K562 (cell line): ENCODE results near the gene TENT4B. TPM values are rescaled to one million over a fixed set of nuclear protein-coding genes. Genes with fewer than 3 reads are reported as not detected.

Experiments
- CSDE1 ChIP-seq, 2 experiments: fragments of 450-650 bp; IDR thresholded peaks; 2 replicates each; pipeline ENCODE4 v1.6.1; 2016; ENCODE audit warnings: mild to moderate bottlenecking in 1 of 2
- DIDO1 ChIP-seq: fragments of 450-650 bp; IDR thresholded peaks from 2 replicates; pipeline ENCODE4 v1.6.1; 2016; ENCODE audit warnings: low read depth, missing biosample characterization, missing genetic modification characterization
- ETV1 ChIP-seq: fragments of 450-650 bp; conservative IDR thresholded peaks from 2 replicates; pipeline ENCODE4 v1.6.1; 2016; ENCODE audit warnings: missing genetic modification characterization, control low read depth, low read depth, missing compliant biosample characterization
- HEY1 ChIP-seq: fragments of 250-450 bp; sonication (Bioruptor Pico); IDR thresholded peaks from 2 replicates; pipeline ENCODE4 v1.5.0; 2020; ENCODE audit warnings: mild to moderate bottlenecking, moderate library complexity, borderline replicate concordance
- KDM4B ChIP-seq, 2 experiments: fragments of 450-650 bp in 1 of 2; sonication (generic) in 1 of 2; IDR thresholded peaks; 2 replicates each; pipeline ENCODE4 v1.6.1; 2016 to 2017; ENCODE audit warnings: borderline replicate concordance in 2 of 2, antibody characterized with exemption in 1 of 2, low read depth in 1 of 2, mild to moderate bottlenecking in 1 of 2
- MED1 ChIP-seq: sonication (generic); formaldehyde crosslinking; IDR thresholded peaks from 2 replicates; pipeline ENCODE4 v1.8.1; 2023; ENCODE audit warnings: missing genetic modification reagents, borderline replicate concordance
- POLR2AphosphoS2 ChIP-seq: IDR thresholded peaks from 2 replicates; pipeline ENCODE4 v1.6.1; 2012; ENCODE audit warnings: low read length, improper control_type of control experiment
- PTRF ChIP-seq: fragments of 450-650 bp; IDR thresholded peaks from 2 replicates; pipeline ENCODE4 v1.6.1; 2016; ENCODE audit warnings: mild to moderate bottlenecking, missing genetic modification characterization, missing compliant biosample characterization
- SMAD4 ChIP-seq: fragments of 250-450 bp; sonication (Bioruptor Pico); conservative IDR thresholded peaks from 2 replicates; pipeline ENCODE4 v1.8.0; 2021; ENCODE audit warnings: inconsistent platforms, mild to moderate bottlenecking, moderate library complexity
- SMARCA4 ChIP-seq: fragments of 450-650 bp; IDR thresholded peaks from 2 replicates; pipeline ENCODE4 v1.6.1; 2016
- SRSF9 ChIP-seq: fragments of 200-400 bp; formaldehyde crosslinking; IDR thresholded peaks from 2 replicates; pipeline ENCODE4 v1.6.1; 2017; ENCODE audit warnings: low read depth, low read length, borderline replicate concordance
- STAT5B ChIP-seq: fragments of 250-450 bp; sonication (Bioruptor Pico); IDR thresholded peaks from 2 replicates; pipeline ENCODE4 v1.8.0; 2021; ENCODE audit warnings: mild to moderate bottlenecking, inconsistent platforms
- ZNF431 ChIP-seq: sonication (generic); formaldehyde crosslinking; IDR thresholded peaks from 2 replicates; pipeline ENCODE4 v1.8.0; 2022; ENCODE audit warnings: mild to moderate bottlenecking, missing genetic modification reagents
- polyA plus RNA-seq, 8 experiments: library from polyadenylated mRNA; depleted of rRNA in 4 of 8; stranded (reverse) in 5 of 8; unstranded in 3 of 8; fragments of >200 nt; fragmentation: Nextera tagmentation in 2 of 8; fragmentation: Illumina TruSeq in 1 of 8; extraction: Ambion mirVana in 2 of 8; extraction: Trizol in 1 of 8; gene quantifications; 2 replicates each; pipeline versions ENCODE4 v1.2.1 to v1.2.3, GENCODE V29; 2011 to 2014; ENCODE audit warnings: inconsistent platforms in 1 of 8, missing spikeins in 1 of 8
- total RNA-seq, 7 experiments: library from RNA; depleted of rRNA in 6 of 7; stranded (reverse); fragments of >200 nt in 6 of 7; fragmentation: Illumina TruSeq in 2 of 7; extraction: Trizol in 2 of 7; gene quantifications; 2 replicates each; pipeline versions ENCODE4 v1.2.1 to v1.2.3, GENCODE V29; 2011 to 2021; ENCODE audit warnings: low replicate concordance in 1 of 7
- TF ChIP-seq, protein P1 (sequence below): fragments of 450-650 bp; IDR thresholded peaks from 2 replicates; pipeline ENCODE4 v1.6.1; 2017; ENCODE audit warnings: mild to moderate bottlenecking, moderate library complexity
- TF ChIP-seq, protein P2 (sequence below): sonication (generic); formaldehyde crosslinking; IDR thresholded peaks from 2 replicates; pipeline ENCODE4 v1.8.0; 2022; ENCODE audit warnings: missing genetic modification reagents, mild to moderate bottlenecking, moderate library complexity, borderline replicate concordance
- TF ChIP-seq, protein P3 (sequence below): fragments of 250-450 bp; sonication (Bioruptor Pico); IDR thresholded peaks from 2 replicates; pipeline ENCODE4 v1.8.0; 2021; ENCODE audit warnings: borderline replicate concordance, mild to moderate bottlenecking, moderate library complexity; ENCODE audit not compliant: poor library complexity, severe bottlenecking
- TF ChIP-seq, protein P4 (sequence below): fragments of 450-650 bp; formaldehyde crosslinking; IDR thresholded peaks from 2 replicates; pipeline ENCODE4 v1.4.0; 2022; ENCODE audit warnings: missing genetic modification characterization
- TF ChIP-seq, protein P5 (sequence below), 2 experiments: IDR thresholded peaks; 2 replicates each; pipeline ENCODE4 v1.6.1; 2011; ENCODE audit warnings: borderline replicate concordance in 1 of 2, control low read depth in 1 of 2, low read depth in 1 of 2, low read length in 1 of 2, mild to moderate bottlenecking in 1 of 2, mixed read lengths in 1 of 2, moderate library complexity in 1 of 2; ENCODE audit not compliant: insufficient read depth in 1 of 2, insufficient read length in 1 of 2, poor library complexity in 1 of 2, severe bottlenecking in 1 of 2; ENCODE audit errors: extremely low read depth in 1 of 2

TENT4B gene
- total and polyA plus RNA-seq, 9 of the 15 experiments (the other 6 are each of a cell fraction or from before 2014, with no cell fraction given), result 5.2 to 8.4 (median 7.0) TPM

DNA sequence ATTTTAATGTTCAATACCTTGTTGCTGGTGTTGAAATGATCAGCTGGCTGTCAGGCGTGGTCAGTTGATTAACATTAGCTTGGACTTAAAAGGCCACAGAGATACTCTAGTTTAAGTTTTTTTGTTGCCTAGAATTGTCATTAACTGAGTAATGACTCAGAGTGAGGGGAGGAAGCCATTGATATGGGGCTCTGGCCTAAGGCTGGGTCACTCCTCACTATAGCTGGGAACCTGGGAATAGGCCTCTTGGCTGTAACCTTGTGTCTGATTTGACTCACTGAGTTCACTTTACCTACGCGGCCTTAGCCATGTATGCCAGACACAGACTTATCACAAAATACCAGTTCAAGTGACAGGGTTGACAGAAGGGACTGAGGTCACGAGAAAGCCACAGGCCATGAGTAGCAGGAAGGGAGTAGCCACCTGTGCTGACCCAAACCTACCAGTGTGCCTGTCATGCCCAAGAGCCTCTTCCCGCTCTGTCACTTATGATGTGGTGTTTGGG is 75.3 kb downstream of the TENT4B start (continued):
- TF ChIP-seq SMAD4 (CRISPR knock-in tag) (peak; percentile 14; the same call in 1 of the 2 replicates), PTRF (tag) (no peak), HEY1 (CRISPR knock-in tag) (no peak), DIDO1 (tag) (no peak), STAT5B (CRISPR knock-in tag) (no peak), SMARCA4 (0 out of 2 replicates have a peak, but pooled peaks have one; percentile 33), POLR2AphosphoS2 (no peak), ZNF431 (CRISPR knock-in tag) (no peak), ETV1 (tag) (no peak), KDM4B (IDR thresholded peaks at IDR 0.05; ENCODE audit: borderline replicate concordance in 2 of 2, low read depth in 1 of 2) (no peak), CSDE1 (IDR thresholded peaks at IDR 0.05) (no peak), MED1 (CRISPR knock-in tag) (no peak), SRSF9 (no peak)
- TF ChIP-seq, protein P1, sequence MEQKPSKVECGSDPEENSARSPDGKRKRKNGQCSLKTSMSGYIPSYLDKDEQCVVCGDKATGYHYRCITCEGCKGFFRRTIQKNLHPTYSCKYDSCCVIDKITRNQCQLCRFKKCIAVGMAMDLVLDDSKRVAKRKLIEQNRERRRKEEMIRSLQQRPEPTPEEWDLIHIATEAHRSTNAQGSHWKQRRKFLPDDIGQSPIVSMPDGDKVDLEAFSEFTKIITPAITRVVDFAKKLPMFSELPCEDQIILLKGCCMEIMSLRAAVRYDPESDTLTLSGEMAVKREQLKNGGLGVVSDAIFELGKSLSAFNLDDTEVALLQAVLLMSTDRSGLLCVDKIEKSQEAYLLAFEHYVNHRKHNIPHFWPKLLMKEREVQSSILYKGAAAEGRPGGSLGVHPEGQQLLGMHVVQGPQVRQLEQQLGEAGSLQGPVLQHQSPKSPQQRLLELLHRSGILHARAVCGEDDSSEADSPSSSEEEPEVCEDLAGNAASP, result no peak
- TF ChIP-seq, protein P2, sequence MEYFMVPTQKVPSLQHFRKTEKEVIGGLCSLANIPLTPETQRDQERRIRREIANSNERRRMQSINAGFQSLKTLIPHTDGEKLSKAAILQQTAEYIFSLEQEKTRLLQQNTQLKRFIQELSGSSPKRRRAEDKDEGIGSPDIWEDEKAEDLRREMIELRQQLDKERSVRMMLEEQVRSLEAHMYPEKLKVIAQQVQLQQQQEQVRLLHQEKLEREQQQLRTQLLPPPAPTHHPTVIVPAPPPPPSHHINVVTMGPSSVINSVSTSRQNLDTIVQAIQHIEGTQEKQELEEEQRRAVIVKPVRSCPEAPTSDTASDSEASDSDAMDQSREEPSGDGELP, result peak; percentile 18; the same call in 1 of the 2 replicates
- TF ChIP-seq, protein P3, sequence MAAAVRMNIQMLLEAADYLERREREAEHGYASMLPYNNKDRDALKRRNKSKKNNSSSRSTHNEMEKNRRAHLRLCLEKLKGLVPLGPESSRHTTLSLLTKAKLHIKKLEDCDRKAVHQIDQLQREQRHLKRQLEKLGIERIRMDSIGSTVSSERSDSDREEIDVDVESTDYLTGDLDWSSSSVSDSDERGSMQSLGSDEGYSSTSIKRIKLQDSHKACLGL (CRISPR knock-in tag), result no peak
- TF ChIP-seq, protein P4, sequence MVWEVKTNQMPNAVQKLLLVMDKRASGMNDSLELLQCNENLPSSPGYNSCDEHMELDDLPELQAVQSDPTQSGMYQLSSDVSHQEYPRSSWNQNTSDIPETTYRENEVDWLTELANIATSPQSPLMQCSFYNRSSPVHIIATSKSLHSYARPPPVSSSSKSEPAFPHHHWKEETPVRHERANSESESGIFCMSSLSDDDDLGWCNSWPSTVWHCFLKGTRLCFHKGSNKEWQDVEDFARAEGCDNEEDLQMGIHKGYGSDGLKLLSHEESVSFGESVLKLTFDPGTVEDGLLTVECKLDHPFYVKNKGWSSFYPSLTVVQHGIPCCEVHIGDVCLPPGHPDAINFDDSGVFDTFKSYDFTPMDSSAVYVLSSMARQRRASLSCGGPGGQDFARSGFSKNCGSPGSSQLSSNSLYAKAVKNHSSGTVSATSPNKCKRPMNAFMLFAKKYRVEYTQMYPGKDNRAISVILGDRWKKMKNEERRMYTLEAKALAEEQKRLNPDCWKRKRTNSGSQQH (CRISPR knock-in tag), result no peak
- TF ChIP-seq, protein P5, sequence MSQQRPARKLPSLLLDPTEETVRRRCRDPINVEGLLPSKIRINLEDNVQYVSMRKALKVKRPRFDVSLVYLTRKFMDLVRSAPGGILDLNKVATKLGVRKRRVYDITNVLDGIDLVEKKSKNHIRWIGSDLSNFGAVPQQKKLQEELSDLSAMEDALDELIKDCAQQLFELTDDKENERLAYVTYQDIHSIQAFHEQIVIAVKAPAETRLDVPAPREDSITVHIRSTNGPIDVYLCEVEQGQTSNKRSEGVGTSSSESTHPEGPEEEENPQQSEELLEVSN (IDR thresholded peaks at IDR 0.05; ENCODE audit: borderline replicate concordance in 1 of 2, extremely low read depth in 1 of 2, insufficient read depth in 1 of 2, insufficient read length in 1 of 2, low read depth in 1 of 2, low read length in 1 of 2, poor library complexity in 1 of 2, severe bottlenecking in 1 of 2), result peak in 1 of 2 experiments; percentile 57
